WTC11 (cell line): ENCODE measurements around the gene SYNGR1. TPM values are rescaled to one million over a fixed set of nuclear protein-coding genes. Genes with fewer than 3 reads are reported as not detected.

ENCODE experiments used
- ATAC-seq: fragments of 200-7000 bp; cut with Tn5 transposase; 2 replicates; pipeline ENCODE4 v1.10.0; 2021; ENCODE audit warnings: mild to moderate bottlenecking, moderate library complexity
- CTCF ChIA-PET: fragments of 300-600 bp; sonication (Branson Sonifier 250); formaldehyde crosslinking; loops from one replicate; lab custom pipeline; 2021; ENCODE audit warnings: antibody characterized with exemption; lab: Charles Lee
- POLR2A ChIA-PET: fragments of 350-600 bp; sonication (Branson Sonifier 250); formaldehyde crosslinking; loops from one replicate; lab custom pipeline; 2021; ENCODE audit warnings: antibody characterized with exemption; lab: Charles Lee
- DNase-seq: peaks from one replicate; pipeline ENCODE4 v3.0.0; 2021; ENCODE audit warnings: low spot score
- H3K27ac Mint-ChIP-seq: 2 replicates; pipeline ENCODE4 v1.8.0; 2021; ENCODE audit warnings: mixed read lengths
- H3K27me3 Mint-ChIP-seq: 2 replicates; pipeline ENCODE4 v1.8.0; 2021; ENCODE audit warnings: low read depth, mild to moderate bottlenecking, moderate library complexity, mixed read lengths
- H3K36me3 Mint-ChIP-seq: 2 replicates; pipeline ENCODE4 v1.8.0; 2021; ENCODE audit warnings: mixed read lengths
- H3K4me1 Mint-ChIP-seq: 2 replicates; pipeline ENCODE4 v1.8.0; 2022; ENCODE audit warnings: mixed read lengths
- H3K4me3 Mint-ChIP-seq: 2 replicates; pipeline ENCODE4 v1.8.0; 2021; ENCODE audit warnings: mild to moderate bottlenecking, moderate library complexity, mixed read lengths
- H3K9me3 Mint-ChIP-seq: 2 replicates; pipeline ENCODE4 v1.8.0; 2021; ENCODE audit warnings: mixed read lengths
- ATF6 ChIP-seq: sonication (generic); formaldehyde crosslinking; IDR thresholded peaks from 2 replicates; pipeline ENCODE4 v1.8.1; 2023; ENCODE audit warnings: mild to moderate bottlenecking, missing genetic modification reagents
- ESRRA ChIP-seq: sonication (generic); formaldehyde crosslinking; IDR thresholded peaks from 2 replicates; pipeline ENCODE4 v1.8.1; 2022; ENCODE audit warnings: mild to moderate bottlenecking, missing genetic modification reagents, borderline replicate concordance
- FOXP1 ChIP-seq: sonication (generic); formaldehyde crosslinking; IDR thresholded peaks from 2 replicates; pipeline ENCODE4 v1.8.0; 2022; ENCODE audit warnings: missing genetic modification reagents, mild to moderate bottlenecking, moderate library complexity, borderline replicate concordance
- GRHL2 ChIP-seq: fragments of 250-450 bp; sonication (Bioruptor Pico); IDR thresholded peaks from 2 replicates; pipeline ENCODE4 v1.8.0; 2022; ENCODE audit warnings: mild to moderate bottlenecking, moderate library complexity; ENCODE audit not compliant: insufficient replicate concordance, severe bottlenecking
- JUN ChIP-seq: sonication (generic); formaldehyde crosslinking; IDR thresholded peaks from 2 replicates; pipeline ENCODE4 v1.8.0; 2023; ENCODE audit warnings: mild to moderate bottlenecking, missing genetic modification reagents
- NFATC4 ChIP-seq: fragments of 250-450 bp; sonication (Bioruptor Pico); IDR thresholded peaks from 2 replicates; pipeline ENCODE4 v1.9.0; 2021; ENCODE audit warnings: mild to moderate bottlenecking
- NR3C1 ChIP-seq: sonication (generic); formaldehyde crosslinking; conservative IDR thresholded peaks from 2 replicates; pipeline ENCODE4 v1.8.1; 2023; ENCODE audit warnings: low read depth, mild to moderate bottlenecking, missing genetic modification reagents
- SMAD4 ChIP-seq: sonication (generic); formaldehyde crosslinking; IDR thresholded peaks from 2 replicates; pipeline ENCODE4 v1.8.0; 2022; ENCODE audit warnings: mild to moderate bottlenecking, missing genetic modification reagents
- TP53 ChIP-seq: sonication (generic); formaldehyde crosslinking; IDR thresholded peaks from 2 replicates; pipeline ENCODE4 v1.8.1; 2023; ENCODE audit warnings: mild to moderate bottlenecking, missing genetic modification reagents
- ZNF121 ChIP-seq: sonication (generic); formaldehyde crosslinking; IDR thresholded peaks from 2 replicates; pipeline ENCODE4 v1.8.0; 2023; ENCODE audit warnings: missing genetic modification reagents
- ZNF232 ChIP-seq: sonication (generic); formaldehyde crosslinking; IDR thresholded peaks from 2 replicates; pipeline ENCODE4 v1.8.0; 2022; ENCODE audit warnings: mild to moderate bottlenecking, missing genetic modification reagents
- ZNF317 ChIP-seq: sonication (generic); formaldehyde crosslinking; IDR thresholded peaks from 2 replicates; pipeline ENCODE4 v1.8.1; 2023; ENCODE audit warnings: low read depth, mild to moderate bottlenecking, moderate library complexity, missing genetic modification reagents, borderline replicate concordance
- ZNF532 ChIP-seq: fragments of 250-450 bp; sonication (Bioruptor Pico); IDR thresholded peaks from 2 replicates; pipeline ENCODE4 v1.9.0; 2021; ENCODE audit warnings: mild to moderate bottlenecking, borderline replicate concordance
- total RNA-seq: library from RNA; stranded (reverse); gene quantifications from 3 replicates; pipeline ENCODE4 v1.2.3, GENCODE V29; 2021
- TF ChIP-seq, protein P1 (sequence below): sonication (generic); formaldehyde crosslinking; IDR thresholded peaks from 2 replicates; pipeline ENCODE4 v1.8.1; 2023; ENCODE audit warnings: mild to moderate bottlenecking, missing genetic modification reagents, moderate library complexity
- TF ChIP-seq, protein P2 (sequence below): sonication (generic); formaldehyde crosslinking; IDR thresholded peaks from 2 replicates; pipeline ENCODE4 v1.8.0; 2023; ENCODE audit warnings: missing genetic modification reagents
- TF ChIP-seq, protein P3 (sequence below): sonication (generic); formaldehyde crosslinking; IDR thresholded peaks from 2 replicates; pipeline ENCODE4 v1.8.0; 2023; ENCODE audit warnings: mild to moderate bottlenecking, missing genetic modification reagents

SYNGR1 gene
- total RNA-seq, 1 experiment from 2014 or later, result 35.3 TPM

DNA sequence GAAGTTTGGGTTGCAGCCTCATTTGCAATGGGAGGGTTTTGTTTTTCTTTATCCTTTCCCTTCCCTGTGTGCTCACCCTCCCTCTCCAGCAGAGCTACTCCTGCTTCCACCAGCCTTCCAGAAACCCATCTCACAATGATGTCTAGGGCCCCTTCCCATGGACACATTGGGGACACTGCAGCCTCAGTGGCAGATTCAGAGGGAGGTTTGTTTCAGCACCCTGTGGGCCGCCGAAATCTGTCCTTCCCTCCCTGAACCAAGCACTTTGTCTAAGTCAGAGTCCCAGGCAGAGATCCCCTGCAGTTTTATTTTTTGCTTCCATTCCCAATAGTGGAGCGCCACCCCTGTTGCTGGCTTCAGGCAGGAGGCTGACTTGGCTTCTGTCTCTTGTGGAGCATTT is 8.6 kb upstream of the SYNGR1 start:
- no peak for DNase-seq
- peaks cover 18% of the 10 kb centered on the region for H3K4me1 Mint-ChIP-seq
- POLR2A ChIA-PET, result interaction anchor here (0.6 kb wide), 1 partner anchor 10 kb away, joined by 3 read pairs; no protein-coding TSS in a partner anchor
- no peaks in the 10 kb centered on the region for H3K27me3 Mint-ChIP-seq
- TF ChIP-seq, protein P1, sequence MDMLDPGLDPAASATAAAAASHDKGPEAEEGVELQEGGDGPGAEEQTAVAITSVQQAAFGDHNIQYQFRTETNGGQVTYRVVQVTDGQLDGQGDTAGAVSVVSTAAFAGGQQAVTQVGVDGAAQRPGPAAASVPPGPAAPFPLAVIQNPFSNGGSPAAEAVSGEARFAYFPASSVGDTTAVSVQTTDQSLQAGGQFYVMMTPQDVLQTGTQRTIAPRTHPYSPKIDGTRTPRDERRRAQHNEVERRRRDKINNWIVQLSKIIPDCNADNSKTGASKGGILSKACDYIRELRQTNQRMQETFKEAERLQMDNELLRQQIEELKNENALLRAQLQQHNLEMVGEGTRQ (CRISPR knock-in tag), result no peak
- TF ChIP-seq, protein P2, sequence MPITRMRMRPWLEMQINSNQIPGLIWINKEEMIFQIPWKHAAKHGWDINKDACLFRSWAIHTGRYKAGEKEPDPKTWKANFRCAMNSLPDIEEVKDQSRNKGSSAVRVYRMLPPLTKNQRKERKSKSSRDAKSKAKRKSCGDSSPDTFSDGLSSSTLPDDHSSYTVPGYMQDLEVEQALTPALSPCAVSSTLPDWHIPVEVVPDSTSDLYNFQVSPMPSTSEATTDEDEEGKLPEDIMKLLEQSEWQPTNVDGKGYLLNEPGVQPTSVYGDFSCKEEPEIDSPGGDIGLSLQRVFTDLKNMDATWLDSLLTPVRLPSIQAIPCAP (CRISPR knock-in tag), result no peak
- TF ChIP-seq SMAD4 (no peak), ZNF232 (no peak), ZNF317 (CRISPR knock-in tag) (no peak), GRHL2 (CRISPR knock-in tag) (no peak), NR3C1 (CRISPR knock-in tag) (no peak), JUN (CRISPR knock-in tag) (no peak), ZNF532 (no peak), ATF6 (no peak), TP53 (no peak), NFATC4 (CRISPR knock-in tag) (no peak), ESRRA (CRISPR knock-in tag) (no peak), FOXP1 (CRISPR knock-in tag) (no peak), ZNF121 (CRISPR knock-in tag) (no peak)
- TF ChIP-seq, protein P3, sequence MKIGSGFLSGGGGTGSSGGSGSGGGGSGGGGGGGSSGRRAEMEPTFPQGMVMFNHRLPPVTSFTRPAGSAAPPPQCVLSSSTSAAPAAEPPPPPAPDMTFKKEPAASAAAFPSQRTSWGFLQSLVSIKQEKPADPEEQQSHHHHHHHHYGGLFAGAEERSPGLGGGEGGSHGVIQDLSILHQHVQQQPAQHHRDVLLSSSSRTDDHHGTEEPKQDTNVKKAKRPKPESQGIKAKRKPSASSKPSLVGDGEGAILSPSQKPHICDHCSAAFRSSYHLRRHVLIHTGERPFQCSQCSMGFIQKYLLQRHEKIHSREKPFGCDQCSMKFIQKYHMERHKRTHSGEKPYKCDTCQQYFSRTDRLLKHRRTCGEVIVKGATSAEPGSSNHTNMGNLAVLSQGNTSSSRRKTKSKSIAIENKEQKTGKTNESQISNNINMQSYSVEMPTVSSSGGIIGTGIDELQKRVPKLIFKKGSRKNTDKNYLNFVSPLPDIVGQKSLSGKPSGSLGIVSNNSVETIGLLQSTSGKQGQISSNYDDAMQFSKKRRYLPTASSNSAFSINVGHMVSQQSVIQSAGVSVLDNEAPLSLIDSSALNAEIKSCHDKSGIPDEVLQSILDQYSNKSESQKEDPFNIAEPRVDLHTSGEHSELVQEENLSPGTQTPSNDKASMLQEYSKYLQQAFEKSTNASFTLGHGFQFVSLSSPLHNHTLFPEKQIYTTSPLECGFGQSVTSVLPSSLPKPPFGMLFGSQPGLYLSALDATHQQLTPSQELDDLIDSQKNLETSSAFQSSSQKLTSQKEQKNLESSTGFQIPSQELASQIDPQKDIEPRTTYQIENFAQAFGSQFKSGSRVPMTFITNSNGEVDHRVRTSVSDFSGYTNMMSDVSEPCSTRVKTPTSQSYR (CRISPR knock-in tag), result no peak
- H3K36me3 Mint-ChIP-seq, result no peaks in the 10 kb centered on the region
- no peak for ATAC-seq
- H3K4me3 Mint-ChIP-seq, result no peak overlapping the region
- CTCF ChIA-PET, result interaction anchor here (1.0 to 3.3 kb wide), 2 partner anchors 10 to 58 kb away, joined by 4 to 16 read pairs; partner anchors contain the start of gene TAB1
- H3K27ac Mint-ChIP-seq, result peak overlapping the region; percentile 87; the same call in 1 of the 2 replicates
- no peaks in the 10 kb centered on the region for H3K9me3 Mint-ChIP-seq
